D721Med (cell line): ENCODE results near the gene COPS9.

ENCODE experiments used
- DNase-seq: peaks from one replicate; pipeline ENCODE4 v3.0.0; 2011; ENCODE audit warnings: low spot score; ENCODE audit not compliant: insufficient read length
- FAIRE-seq: peaks from 2 replicates; lab custom pipeline; 2011; peaks lifted over from hg19 to GRCh38; lab: Jason Lieb, UNC
- CTCF ChIP-seq: IDR thresholded peaks from 2 replicates; pipeline ENCODE4 v1.5.1; 2012; ENCODE audit warnings: mild to moderate bottlenecking, control low read depth; ENCODE audit not compliant: insufficient read depth; ENCODE audit errors: missing control alignments

The COPS9 gene

GRCh38 chr2:240161087-240161750 is 25.1 kb upstream of the COPS9 start:
- no peak for DNase-seq
- no peak for TF ChIP-seq CTCF

DNA sequence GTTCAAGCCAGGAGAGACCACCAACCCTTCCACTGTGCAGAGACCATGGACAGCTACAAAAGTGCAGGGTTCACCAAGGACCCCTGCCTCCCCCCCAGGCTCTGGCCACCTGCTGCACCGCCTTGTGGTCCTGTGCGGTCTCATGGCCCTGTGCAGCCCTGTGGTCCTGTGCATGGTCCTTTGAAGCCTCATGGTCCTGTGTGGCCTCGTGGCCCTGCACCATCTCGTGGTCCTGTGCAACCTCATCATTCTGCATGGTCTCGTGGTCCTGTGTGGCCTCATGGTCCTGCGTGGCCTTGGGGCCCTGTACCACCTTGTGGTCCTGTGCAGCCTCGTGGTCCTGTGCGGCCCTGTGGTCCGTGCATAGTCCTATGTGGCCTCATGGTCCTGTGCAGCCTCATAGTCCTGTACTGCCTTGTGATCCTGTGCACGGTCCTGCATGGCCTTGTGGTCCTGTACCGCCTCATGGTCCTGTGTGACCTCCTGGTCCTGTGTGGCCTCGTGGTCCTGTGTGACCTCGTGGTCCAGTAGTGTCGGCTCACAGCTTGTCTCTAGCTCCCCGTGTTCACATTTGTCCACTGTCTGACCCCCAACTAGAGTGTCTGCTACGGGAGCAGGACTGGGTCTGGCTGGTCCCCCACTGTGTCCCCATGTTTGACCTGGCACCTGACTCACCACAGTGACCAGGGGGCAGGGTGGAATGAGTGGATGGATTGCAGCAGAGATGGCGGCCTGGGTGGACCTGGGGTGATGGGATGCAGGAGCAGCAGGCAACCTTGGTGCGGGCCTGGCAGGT is 24.4 kb upstream of the COPS9 start:
- FAIRE-seq = no peak

More at GRCh38 chr2:240161087-240161750, 25.1 kb upstream of the COPS9 start:
- FAIRE-seq = no peak

DNA sequence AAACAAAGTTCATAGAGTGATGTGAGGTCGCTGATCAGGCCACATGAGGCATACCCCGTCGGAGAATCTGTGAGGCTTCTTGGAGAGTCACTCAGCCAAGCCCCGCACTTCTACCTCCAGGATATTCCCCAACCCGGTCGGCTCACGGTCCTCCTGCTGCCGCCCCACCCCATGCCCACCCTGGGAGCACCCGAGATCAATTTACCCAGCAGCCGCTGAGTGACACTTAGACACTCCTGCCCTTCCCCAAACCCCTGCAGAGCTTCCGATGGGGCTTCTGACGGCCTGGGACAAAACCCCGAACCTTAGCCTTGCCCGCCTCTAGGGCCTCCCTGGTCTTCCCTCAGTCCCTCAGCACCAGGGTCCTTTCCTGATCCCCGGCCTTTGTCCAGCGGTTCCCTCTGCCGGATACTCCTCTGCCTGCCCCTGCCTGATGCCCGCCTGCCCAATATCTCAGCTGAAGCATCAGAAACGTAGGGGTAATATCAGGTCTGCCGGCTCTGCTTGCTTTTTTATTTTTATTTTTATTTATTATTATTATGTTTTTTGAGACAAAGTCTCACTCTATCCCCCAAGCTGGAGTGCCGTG is 23.2 kb upstream of the COPS9 start:
- FAIRE-seq = no peak
- no peak for TF ChIP-seq CTCF

More for the DNA sequence above, 24.4 kb upstream of the COPS9 start:
- DNase-seq = no peak
- no peak for TF ChIP-seq CTCF

DNA sequence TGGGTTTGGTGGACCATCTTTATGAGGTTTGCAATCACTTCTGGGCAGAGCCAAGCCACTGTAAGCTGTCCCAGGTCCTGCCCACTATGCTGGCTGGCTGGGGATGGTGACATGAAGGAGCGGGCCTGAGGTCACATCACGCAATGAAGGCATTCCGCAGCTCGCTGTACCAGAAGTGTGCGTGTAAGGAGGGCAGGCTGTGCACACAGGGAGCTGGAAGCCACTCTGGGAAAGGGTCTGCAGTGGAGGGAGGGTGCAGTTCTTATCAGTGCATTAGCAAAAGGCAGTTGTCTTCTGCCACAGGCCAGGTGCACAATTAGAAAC is 21.0 kb upstream of the COPS9 start:
- DNase-seq = no peak
- TF ChIP-seq CTCF = no peak
- no peak for FAIRE-seq

More for the DNA sequence above, 23.2 kb upstream of the COPS9 start:
- DNase-seq = no peak

DNA sequence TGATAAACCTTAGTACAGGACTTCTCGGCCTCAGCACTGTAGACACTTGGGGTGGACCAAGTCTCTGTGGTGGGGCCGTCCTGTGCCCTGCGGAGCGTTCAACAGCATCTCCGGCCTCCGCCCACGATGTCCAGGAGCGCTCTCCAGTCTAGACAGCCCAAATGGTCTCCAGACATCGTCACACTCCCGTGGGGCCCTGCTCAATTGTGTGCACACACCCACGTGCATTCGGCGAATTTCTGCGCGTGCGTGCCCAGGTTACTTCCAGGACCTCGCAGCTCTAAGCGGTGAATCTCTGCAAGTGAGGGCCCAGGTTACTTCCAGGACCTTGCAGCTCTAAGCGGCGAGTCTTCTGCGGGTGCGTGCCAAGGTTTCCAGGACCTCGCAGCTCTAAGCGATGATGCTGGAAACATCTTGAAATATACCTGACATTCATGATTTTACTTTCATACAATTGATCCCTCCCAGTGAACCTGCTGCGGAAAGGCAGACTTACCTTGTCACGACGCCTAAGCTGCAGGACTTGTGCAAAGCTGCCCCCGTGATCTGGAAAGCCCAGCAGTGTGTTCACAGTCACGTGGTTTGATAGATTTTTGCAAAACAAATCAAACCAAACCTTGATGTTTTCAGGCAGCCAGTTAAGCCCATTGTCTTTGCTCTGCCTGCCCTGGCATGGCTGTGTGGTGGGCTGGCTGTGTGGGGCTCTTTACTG is 20.5 kb upstream of the COPS9 start:
- DNase-seq (no peak), FAIRE-seq (no peak)
- TF ChIP-seq CTCF = no peak

DNA sequence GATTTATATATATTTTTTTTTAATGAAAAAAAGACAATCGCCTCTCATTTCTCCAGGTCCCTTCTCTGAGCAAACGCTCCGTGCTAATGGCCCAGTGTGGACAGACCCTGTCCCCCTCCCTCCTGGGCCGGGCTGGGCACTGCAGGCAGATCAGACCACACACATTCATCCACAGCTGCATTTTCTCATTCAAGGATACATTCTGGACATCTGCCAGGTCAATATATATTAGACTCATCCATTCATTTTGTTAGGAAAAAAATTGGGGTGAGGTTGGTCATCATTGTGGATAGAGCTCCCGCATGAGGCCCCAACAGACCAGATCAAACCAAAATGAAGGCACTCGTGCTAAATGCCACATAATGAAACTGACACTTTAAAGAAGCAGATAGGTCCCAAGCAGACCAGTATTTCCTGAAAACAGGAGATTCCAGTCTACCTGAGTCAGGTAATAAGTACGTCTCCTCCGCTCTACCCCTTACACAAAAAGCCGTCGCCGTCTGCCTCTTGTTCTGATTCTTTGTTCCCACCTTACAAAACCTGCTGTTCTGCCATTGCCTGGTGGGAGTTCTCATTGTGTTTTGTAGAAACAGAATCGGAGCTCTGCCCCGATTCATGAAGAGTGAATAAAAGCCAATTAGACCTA is 19.8 kb upstream of the COPS9 start:
- no peak for TF ChIP-seq CTCF
- FAIRE-seq (no peak), DNase-seq (no peak)
